SK-N-SH (cell line): ENCODE results near the gene WDR75. TPM values are rescaled to one million over a fixed set of nuclear protein-coding genes. Genes with fewer than 3 reads are reported as not detected.

Experiments used
- CTCF ChIA-PET: fragments of 300-600, 350-600 bp; formaldehyde crosslinking; extraction: SDS; loops from one replicate; lab custom pipeline; 2021; lab: Yijun Ruan, JAX
- POLR2A ChIA-PET: fragments of 350-600 bp; sonication (Branson Sonifier 250); formaldehyde crosslinking; extraction: SDS; loops from one replicate; lab custom pipeline; 2020; ENCODE audit warnings: antibody characterized with exemption, inconsistent platforms; lab: Yijun Ruan, JAX
- DNase-seq: peaks from one replicate; pipeline ENCODE4 v3.0.0; 2012
- H2AFZ ChIP-seq: fragments of 200-600 bp; sonication (generic); 2 replicates; pipeline ENCODE4 v1.8.1; 2016; ENCODE audit warnings: antibody characterized with exemption, mild to moderate bottlenecking, low read depth
- H3F3A ChIP-seq: fragments of 200-600 bp; sonication (generic); replicated peaks from 2 replicates; pipeline ENCODE3; 2016; ENCODE audit warnings: antibody characterized with exemption, mild to moderate bottlenecking; ENCODE audit not compliant: insufficient read depth
- H3K27ac ChIP-seq, 2 experiments: fragments of 200-500 bp in 1 of 2; fragments of 200-600 bp in 1 of 2; sonication (Bioruptor generic) in 1 of 2; sonication (generic), shearing (Covaris generic) in 1 of 2; 2 replicates each; pipeline versions ENCODE4 v1.5.1 to v1.6.1; 2014 to 2016; ENCODE audit warnings: low read depth in 2 of 2, inconsistent platforms in 1 of 2, low read length in 1 of 2, mild to moderate bottlenecking in 1 of 2, mixed read lengths in 1 of 2
- H3K27me3 ChIP-seq: fragments of 200-600 bp; sonication (generic), shearing (Covaris generic); 2 replicates; pipeline ENCODE4 v1.6.1; 2016; ENCODE audit warnings: mixed run types; ENCODE audit not compliant: insufficient read depth
- H3K36me3 ChIP-seq, 2 experiments: fragments of 200-500 bp in 1 of 2; fragments of 200-600 bp in 1 of 2; sonication (Bioruptor generic) in 1 of 2; sonication (generic) in 1 of 2; replicated peaks in 1 of 2; 2 replicates each; pipeline versions ENCODE3 to v1.5.1; 2014 to 2016; ENCODE audit warnings: low read length in 1 of 2, mild to moderate bottlenecking in 1 of 2; ENCODE audit not compliant: insufficient read depth in 2 of 2, control insufficient read depth in 1 of 2
- H3K4me1 ChIP-seq, 2 experiments: fragments of 200-500 bp in 1 of 2; fragments of 200-600 bp in 1 of 2; sonication (Bioruptor generic) in 1 of 2; sonication (generic), shearing (Covaris generic) in 1 of 2; 2 replicates each; pipeline versions ENCODE4 v1.5.1 to v1.6.1; 2014 to 2016; ENCODE audit warnings: low read depth in 1 of 2, low read length in 1 of 2, mixed run types in 1 of 2; ENCODE audit not compliant: insufficient read depth in 2 of 2, control insufficient read depth in 1 of 2
- H3K4me2 ChIP-seq: fragments of 200-600 bp; sonication (generic), shearing (Covaris generic); 2 replicates; pipeline ENCODE4 v1.6.1; 2017; ENCODE audit warnings: mixed run types
- H3K4me3 ChIP-seq, 2 experiments: fragments of 200-500 bp in 1 of 2; fragments of 200-600 bp in 1 of 2; sonication (Bioruptor generic) in 1 of 2; sonication (generic), shearing (Covaris generic) in 1 of 2; 2 replicates each; pipeline versions ENCODE4 v1.5.1 to v1.8.1; 2014 to 2016; ENCODE audit warnings: low read depth in 2 of 2, inconsistent platforms in 1 of 2, low read length in 1 of 2, mild to moderate bottlenecking in 1 of 2, mixed read lengths in 1 of 2, moderate library complexity in 1 of 2
- H3K79me2 ChIP-seq: fragments of 200-600 bp; sonication (generic); 2 replicates; pipeline ENCODE4 v1.8.1; 2017; ENCODE audit warnings: mild to moderate bottlenecking; ENCODE audit not compliant: insufficient read depth
- H3K9ac ChIP-seq: fragments of 200-600 bp; sonication (generic); 2 replicates; pipeline ENCODE4 v1.6.1; 2017; ENCODE audit warnings: mixed run types
- H3K9me2 ChIP-seq: fragments of 200-600 bp; sonication (generic); 2 replicates; pipeline ENCODE4 v1.6.1; 2017; ENCODE audit warnings: mixed run types
- H3K9me3 ChIP-seq: fragments of 200-600 bp; sonication (generic); 2 replicates; pipeline ENCODE4 v1.6.1; 2017; ENCODE audit warnings: mixed run types, mild to moderate bottlenecking, moderate library complexity
- H4K20me1 ChIP-seq: fragments of 200-600 bp; sonication (generic); 2 replicates; pipeline ENCODE4 v1.6.1; 2017; ENCODE audit warnings: mild to moderate bottlenecking, mixed run types; ENCODE audit not compliant: insufficient read depth
- CTCF ChIP-seq: fragments of 200-600 bp; sonication (generic); IDR thresholded peaks from 2 replicates; pipeline ENCODE4 v1.6.1; 2017; ENCODE audit warnings: antibody characterized with exemption, mild to moderate bottlenecking, moderate library complexity
- FOSL2 ChIP-seq: IDR thresholded peaks from 2 replicates; pipeline ENCODE4 v1.4.0; 2012; ENCODE audit warnings: low read depth, mild to moderate bottlenecking, moderate library complexity, borderline replicate concordance
- GABPA ChIP-seq: IDR thresholded peaks from 2 replicates; pipeline ENCODE4 v1.4.0; 2012; ENCODE audit warnings: low read depth, mild to moderate bottlenecking
- GATA2 ChIP-seq: sonication (generic); formaldehyde crosslinking; IDR thresholded peaks from 2 replicates; pipeline ENCODE4 v1.5.0; 2020; ENCODE audit warnings: mild to moderate bottlenecking, missing genetic modification reagents
- IRF3 ChIP-seq: fragments of 150-350 bp; IDR thresholded peaks from 2 replicates; pipeline ENCODE4 v1.6.1; 2016; ENCODE audit warnings: mild to moderate bottlenecking, low read depth, low read length
- MAX ChIP-seq: IDR thresholded peaks from 2 replicates; pipeline ENCODE4 v1.4.0; 2012; ENCODE audit warnings: low read depth
- MXI1 ChIP-seq: IDR thresholded peaks from 2 replicates; pipeline ENCODE4 v1.6.1; 2012; ENCODE audit warnings: mild to moderate bottlenecking, low read depth, low read length, improper control_type of control experiment
- POLR2AphosphoS5 ChIP-seq: IDR thresholded peaks from 2 replicates; pipeline ENCODE4 v1.6.1; 2012; ENCODE audit warnings: low read depth, low read length
- RAD21 ChIP-seq: IDR thresholded peaks from 2 replicates; pipeline ENCODE4 v1.6.1; 2012; ENCODE audit warnings: mild to moderate bottlenecking, low read length
- RCOR1 ChIP-seq: fragments of 150-350 bp; IDR thresholded peaks from 2 replicates; pipeline ENCODE4 v1.6.1; 2017; ENCODE audit warnings: antibody characterized with exemption, low read length
- RFX5 ChIP-seq: IDR thresholded peaks from 2 replicates; pipeline ENCODE4 v1.6.1; 2012; ENCODE audit warnings: mild to moderate bottlenecking, improper control_type of control experiment, low read length
- RXRA ChIP-seq: IDR thresholded peaks from 2 replicates; pipeline ENCODE4 v1.4.0; 2012; ENCODE audit warnings: low read depth, mild to moderate bottlenecking, borderline replicate concordance
- SIN3A ChIP-seq: IDR thresholded peaks from 2 replicates; pipeline ENCODE4 v1.6.1; 2012; ENCODE audit warnings: low read depth, mild to moderate bottlenecking, low read length, moderate library complexity, borderline replicate concordance
- SMC3 ChIP-seq: IDR thresholded peaks from 2 replicates; pipeline ENCODE4 v1.6.1; 2012; ENCODE audit warnings: low read depth, low read length, improper control_type of control experiment
- TAF1 ChIP-seq: IDR thresholded peaks from 2 replicates; pipeline ENCODE4 v1.6.1; 2012; ENCODE audit warnings: low read depth, mild to moderate bottlenecking, low read length, moderate library complexity, borderline replicate concordance
- USF1 ChIP-seq: IDR thresholded peaks from 2 replicates; pipeline ENCODE4 v1.4.0; 2012; ENCODE audit warnings: low read depth, borderline replicate concordance
- USF2 ChIP-seq: fragments of 150-350 bp; IDR thresholded peaks from 2 replicates; pipeline ENCODE4 v1.6.1; 2017; ENCODE audit warnings: antibody characterized with exemption, low read length, low read depth, borderline replicate concordance
- ZBTB33 ChIP-seq: IDR thresholded peaks from 2 replicates; pipeline ENCODE4 v1.4.0; 2012; ENCODE audit warnings: low read depth, borderline replicate concordance
- WGBS: methylation state at CpG from one replicate; pipeline ENCODE4 v1.1.6; 2017; ENCODE audit warnings: low lambda C conversion rate; 5-methylcytosine and 5-hydroxymethylcytosine counted together
- polyA plus RNA-seq, 3 experiments: library from polyadenylated mRNA; depleted of rRNA; stranded (reverse); fragments of >200 nt; gene quantifications; 2 replicates each; pipeline ENCODE4 v1.2.3, GENCODE V29; 2012

The WDR75 gene
- polyA plus RNA-seq, 1 of the 3 experiments (the other 2 are of a cell fraction), result 25.6 TPM

GRCh38 chr2:189514104-189514503 is 72.8 kb downstream of the WDR75 start:
- CTCF ChIA-PET, result interaction anchor here (2.2 kb wide), 1 partner anchor 20 kb away, joined by 5 read pairs; no protein-coding TSS in a partner anchor
- H3K27ac ChIP-seq, result no peak overlapping the region
- 95% methylated on average over 3 of the region's 3 CpGs for WGBS

More at GRCh38 chr2:189514104-189514503, 72.8 kb downstream of the WDR75 start:
- no peak overlapping the region for H2AFZ ChIP-seq
- no peaks in the 10 kb centered on the region for H4K20me1 ChIP-seq
- no peaks in the 10 kb centered on the region for H3K79me2 ChIP-seq
- POLR2A ChIA-PET, result no interaction called here
- no peak for DNase-seq
- H3K36me3 ChIP-seq, result no peaks in the 10 kb centered on the region
- TF ChIP-seq RXRA, result no peak
- no peak for TF ChIP-seq SIN3A
- TF ChIP-seq POLR2AphosphoS5, result no peak
- no peak for TF ChIP-seq CTCF
- TF ChIP-seq RCOR1, result no peak
- no peak for TF ChIP-seq MAX
- no peak for TF ChIP-seq IRF3
- no peak for TF ChIP-seq RAD21
- TF ChIP-seq GATA2 (CRISPR knock-in tag), result no peak
- TF ChIP-seq USF2, result no peak
- no peak for TF ChIP-seq FOSL2
- no peak for TF ChIP-seq RFX5
- TF ChIP-seq TAF1, result no peak
- TF ChIP-seq MXI1, result no peak
- TF ChIP-seq GABPA, result no peak
- no peak for TF ChIP-seq SMC3
- TF ChIP-seq USF1, result no peak
- no peak for TF ChIP-seq ZBTB33
- TF ChIP-seq, all 33 proteins: peak for 0
- no peaks in the 10 kb centered on the region for H3K9me3 ChIP-seq
- no peaks in the 10 kb centered on the region for H3K4me1 ChIP-seq
- peaks cover 4% of the 10 kb centered on the region for H3F3A ChIP-seq
- no peak overlapping the region for H3K4me3 ChIP-seq
- no peak overlapping the region for H3K9ac ChIP-seq
- no peaks in the 10 kb centered on the region for H3K9me2 ChIP-seq
- no peaks in the 10 kb centered on the region for H3K27me3 ChIP-seq
- no peak overlapping the region for H3K4me2 ChIP-seq
